Keratinocyte (primary cell): ENCODE measurements around the gene SCN8A.

ENCODE experiments used
- EZH2 ChIP-seq: IDR thresholded peaks from one replicate; pipeline ENCODE4 v1.6.1; 2012; ENCODE audit warnings: inconsistent platforms, mild to moderate bottlenecking, low read length, moderate library complexity
- TF ChIP-seq, protein P1 (sequence below), 3 experiments: IDR thresholded peaks in 1 of 3; conservative IDR thresholded peaks in 1 of 3; optimal IDR thresholded peaks in 1 of 3; 2 replicates in 2 of 3; 3 replicates in 1 of 3; pipeline versions ENCODE3 to v1.5.1; 2011; ENCODE audit warnings: low read length in 3 of 3, mild to moderate bottlenecking in 3 of 3, moderate library complexity in 2 of 3, control low read depth in 1 of 3, inconsistent platforms in 1 of 3; ENCODE audit not compliant: insufficient read depth in 2 of 3; ENCODE audit errors: extremely low read depth in 1 of 3

DNA sequence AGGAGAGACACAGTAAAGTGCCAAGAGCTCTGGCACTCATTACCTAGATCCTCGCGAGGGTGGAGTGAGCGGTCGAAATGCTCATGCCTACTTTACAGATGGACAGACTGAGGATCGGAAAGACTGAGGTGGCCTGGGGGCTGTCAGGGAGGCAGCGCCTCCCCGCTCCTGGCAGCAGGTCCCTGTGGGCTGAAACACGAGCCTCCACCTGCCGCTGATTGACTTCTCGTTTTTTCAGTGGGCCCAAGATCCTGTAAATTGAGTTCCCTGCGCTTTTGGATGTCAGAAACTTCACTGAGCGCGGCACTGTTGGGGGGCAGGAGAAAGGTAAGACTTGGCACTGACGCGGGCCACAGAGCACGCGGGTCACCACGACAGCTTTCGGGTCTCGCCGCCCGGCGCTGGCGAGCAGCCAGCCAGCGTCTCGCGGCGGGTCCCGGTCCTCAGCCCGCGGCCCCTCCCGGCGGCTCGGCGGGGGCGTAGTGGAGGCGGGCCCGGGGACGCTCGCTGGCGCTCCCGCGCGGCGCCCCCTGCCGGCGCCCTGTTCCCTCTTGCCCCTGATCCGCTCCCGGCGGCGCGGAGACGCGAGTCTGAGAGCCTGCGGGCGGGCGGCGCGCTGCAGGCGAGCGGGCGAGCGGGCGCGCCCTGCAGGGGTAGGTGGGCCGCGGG is 552 bp upstream of the SCN8A start:
- TF ChIP-seq, protein P1, sequence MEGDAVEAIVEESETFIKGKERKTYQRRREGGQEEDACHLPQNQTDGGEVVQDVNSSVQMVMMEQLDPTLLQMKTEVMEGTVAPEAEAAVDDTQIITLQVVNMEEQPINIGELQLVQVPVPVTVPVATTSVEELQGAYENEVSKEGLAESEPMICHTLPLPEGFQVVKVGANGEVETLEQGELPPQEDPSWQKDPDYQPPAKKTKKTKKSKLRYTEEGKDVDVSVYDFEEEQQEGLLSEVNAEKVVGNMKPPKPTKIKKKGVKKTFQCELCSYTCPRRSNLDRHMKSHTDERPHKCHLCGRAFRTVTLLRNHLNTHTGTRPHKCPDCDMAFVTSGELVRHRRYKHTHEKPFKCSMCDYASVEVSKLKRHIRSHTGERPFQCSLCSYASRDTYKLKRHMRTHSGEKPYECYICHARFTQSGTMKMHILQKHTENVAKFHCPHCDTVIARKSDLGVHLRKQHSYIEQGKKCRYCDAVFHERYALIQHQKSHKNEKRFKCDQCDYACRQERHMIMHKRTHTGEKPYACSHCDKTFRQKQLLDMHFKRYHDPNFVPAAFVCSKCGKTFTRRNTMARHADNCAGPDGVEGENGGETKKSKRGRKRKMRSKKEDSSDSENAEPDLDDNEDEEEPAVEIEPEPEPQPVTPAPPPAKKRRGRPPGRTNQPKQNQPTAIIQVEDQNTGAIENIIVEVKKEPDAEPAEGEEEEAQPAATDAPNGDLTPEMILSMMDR (optimal IDR thresholded peaks at IDR 0.05 in 1 of 3, IDR thresholded peaks at IDR 0.05 in 1 of 3, conservative IDR thresholded peaks at IDR 0.05 in 1 of 3; ENCODE audit: extremely low read depth in 1 of 3, insufficient read depth in 2 of 3, low read length in 3 of 3): peak in 2 of 3 experiments; percentile 47 to 69
- no peak for TF ChIP-seq EZH2
